Esophagus squamous epithelium (tissue), 4 donors: ENCODE data around the gene OR8B4.

Source experiments
- CTCF ChIP-seq, 6 experiments: fragments of 450-650 bp in 4 of 6; fragments of 200-600 bp in 2 of 6; sonication (generic) in 2 of 6; IDR thresholded peaks; one replicate each; pipeline ENCODE4 v1.5.1; 2016 to 2019; ENCODE audit warnings: antibody characterized with exemption in 6 of 6, mild to moderate bottlenecking in 4 of 6, moderate library complexity in 4 of 6
- POLR2A ChIP-seq, 4 donors: fragments of 450-650 bp; IDR thresholded peaks; one replicate each; pipeline ENCODE4 v1.6.1; 2017; ENCODE audit warnings: antibody characterized with exemption in 4 of 4, mild to moderate bottlenecking in 4 of 4, moderate library complexity in 3 of 4

GRCh38 chr11:124473476-124473875, 48.8 kb upstream of the OR8B4 start:
- TF ChIP-seq CTCF (IDR thresholded peaks at IDR 0.05) (no peak), POLR2A (IDR thresholded peaks at IDR 0.05) (no peak)
